HG03045 (cell line): Measurements from ENCODE around the gene OR10A2.
"Not testable (repeated sequence)": the region's sequence is repeated elsewhere in the genome, so short reads cannot be mapped to it uniquely, and the experiment has no call there.

Experiments
- ATAC-seq: cut with Tn5 transposase; IDR thresholded peaks from one replicate; pipeline ENCODE4 v1.9.1; 2021; ENCODE audit warnings: mild to moderate bottlenecking, moderate library complexity; ENCODE audit not compliant: unreplicated experiment

OR10A2 gene

GRCh38 chr11:6882751-6883150 lies 19.9 kb downstream of the OR10A2 start:
- no peak for ATAC-seq

GRCh38 chr11:6887711-6888110 lies 24.9 kb downstream of the OR10A2 start:
- not testable (repeated sequence) for ATAC-seq

GRCh38 chr11:6888830-6889229 lies 26.0 kb downstream of the OR10A2 start:
- ATAC-seq = no peak

- ATAC-seq = no peak
Measured at GRCh38 chr11:6889835-6890234, 27.0 kb downstream of the OR10A2 start.

GRCh38 chr11:6892400-6892799 lies 29.5 kb downstream of the OR10A2 start, which contains the start of gene OR2D2:
Gene OR2D2 (minus strand): TSS chr11:6892500. CDS start chr11:6892500, 0 bp downstream.
- no peak for ATAC-seq

- ATAC-seq = no peak
Measured at GRCh38 chr11:6894097-6894496, 31.2 kb downstream of the OR10A2 start.

GRCh38 chr11:6895010-6895409 lies 32.2 kb downstream of the OR10A2 start:
- ATAC-seq = peak; percentile 82

- ATAC-seq = no peak
Measured at GRCh38 chr11:6898911-6899310, 36.1 kb downstream of the OR10A2 start.

- no peak for ATAC-seq
Measured at GRCh38 chr11:6900327-6900999, 37.6 kb downstream of the OR10A2 start.

- not testable (repeated sequence) for ATAC-seq
Measured at GRCh38 chr11:6904804-6905203, 41.9 kb downstream of the OR10A2 start.

GRCh38 chr11:6911378-6911777 lies 48.5 kb downstream of the OR10A2 start:
- no peak for ATAC-seq

- ATAC-seq = no peak
Measured at GRCh38 chr11:6911948-6912347, 49.1 kb downstream of the OR10A2 start.

GRCh38 chr11:6919698-6920097 lies 56.8 kb downstream of the OR10A2 start:
- no peak for ATAC-seq

GRCh38 chr11:6920702-6921101 lies 57.8 kb downstream of the OR10A2 start, which contains the start of gene OR2D3:
Gene OR2D3 (plus strand): TSS chr11:6921002. CDS start chr11:6921002, 0 bp downstream.
- ATAC-seq = no peak
